Measurements from ENCODE around the gene PTGES3. TPM values are rescaled to one million over a fixed set of nuclear protein-coding genes. Genes with fewer than 3 reads are reported as not detected.
A peak's percentile ranks its signal among the peaks of the same experiment; 100 is the strongest.

The PTGES3 gene
- polyA plus RNA-seq, 3 donors, result 46.1 to 232 (median 187) TPM

DNA sequence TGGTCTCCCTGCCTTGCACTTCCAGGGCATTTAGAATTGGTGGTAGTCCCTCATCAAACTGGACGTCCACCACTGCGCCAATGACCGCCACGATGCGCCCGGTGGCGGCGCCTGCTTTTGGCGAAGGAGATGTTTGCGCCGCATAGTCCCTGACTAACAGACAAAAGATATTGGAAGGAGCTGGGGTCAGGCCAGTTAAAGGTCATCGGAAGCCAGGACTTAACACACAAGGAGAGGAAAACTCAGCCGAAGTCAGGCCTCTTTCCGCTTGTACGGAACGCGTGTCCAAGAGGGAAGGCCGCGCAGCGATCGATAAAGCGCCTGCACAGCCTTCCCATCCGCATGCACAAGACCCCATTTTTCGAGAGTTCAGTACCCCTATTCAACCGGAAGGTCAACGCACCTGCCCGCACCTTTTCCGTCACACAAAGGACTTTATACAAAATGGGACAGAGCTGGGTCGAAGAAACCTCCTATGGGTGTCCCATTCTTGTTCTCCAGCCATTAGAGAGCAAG is 42.8 kb downstream of the PTGES3 start:
- TF ChIP-seq, protein P1, sequence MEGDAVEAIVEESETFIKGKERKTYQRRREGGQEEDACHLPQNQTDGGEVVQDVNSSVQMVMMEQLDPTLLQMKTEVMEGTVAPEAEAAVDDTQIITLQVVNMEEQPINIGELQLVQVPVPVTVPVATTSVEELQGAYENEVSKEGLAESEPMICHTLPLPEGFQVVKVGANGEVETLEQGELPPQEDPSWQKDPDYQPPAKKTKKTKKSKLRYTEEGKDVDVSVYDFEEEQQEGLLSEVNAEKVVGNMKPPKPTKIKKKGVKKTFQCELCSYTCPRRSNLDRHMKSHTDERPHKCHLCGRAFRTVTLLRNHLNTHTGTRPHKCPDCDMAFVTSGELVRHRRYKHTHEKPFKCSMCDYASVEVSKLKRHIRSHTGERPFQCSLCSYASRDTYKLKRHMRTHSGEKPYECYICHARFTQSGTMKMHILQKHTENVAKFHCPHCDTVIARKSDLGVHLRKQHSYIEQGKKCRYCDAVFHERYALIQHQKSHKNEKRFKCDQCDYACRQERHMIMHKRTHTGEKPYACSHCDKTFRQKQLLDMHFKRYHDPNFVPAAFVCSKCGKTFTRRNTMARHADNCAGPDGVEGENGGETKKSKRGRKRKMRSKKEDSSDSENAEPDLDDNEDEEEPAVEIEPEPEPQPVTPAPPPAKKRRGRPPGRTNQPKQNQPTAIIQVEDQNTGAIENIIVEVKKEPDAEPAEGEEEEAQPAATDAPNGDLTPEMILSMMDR (IDR thresholded peaks at IDR 0.05), result no peak
- Histone ChIP-seq H4K20me1 (ENCODE audit: insufficient read depth, low read length) (peaks cover 40% of the 10 kb centered on the region), H3K36me3 (replicated peaks in 1 of 2; ENCODE audit: control insufficient read depth in 1 of 2, insufficient read depth in 2 of 2, low read length in 2 of 2) (peaks cover 39 to 40% of the 10 kb centered on the region in 2 donors), H3K9ac (ENCODE audit: insufficient read depth, low read length, poor library complexity, severe bottlenecking) (peak overlapping the region; percentile 92), H3K4me1 (ENCODE audit: control insufficient read depth in 1 of 2, insufficient read depth in 2 of 2, low read length in 2 of 2) (peaks cover 27 to 38% of the 10 kb centered on the region in 2 donors), H3K9me3 (replicated peaks in 1 of 2; ENCODE audit: control insufficient read depth in 1 of 2, insufficient read depth in 1 of 2, low read length in 2 of 2) (no peaks in the 10 kb centered on the region), H3K27ac (ENCODE audit: low read depth in 1 of 2, low read length in 2 of 2) (peak overlapping the region; percentile 72 to 94), H2AFZ (ENCODE audit: insufficient read depth, low read depth, low read length, poor library complexity, severe bottlenecking) (peak overlapping the region; percentile 71), H3K79me2 (ENCODE audit: insufficient read depth, low read length) (peaks cover 56% of the 10 kb centered on the region), H3K4me2 (replicated peaks; ENCODE audit: extremely low read depth, low read length, poor library complexity, severe bottlenecking) (peak overlapping the region; percentile 91), H3K4me3 (replicated peaks in 1 of 3; ENCODE audit: low read depth in 2 of 3, low read length in 3 of 3) (peak overlapping the region; percentile 86 to 94 (median 91)), H3K27me3 (ENCODE audit: control insufficient read depth in 2 of 2, insufficient read depth in 2 of 2, low read length in 2 of 2) (no peaks in the 10 kb centered on the region)
- Mint-ChIP-seq H3K4me1 (peaks cover 31% of the 10 kb centered on the region), H3K36me3 (peaks cover 34 to 41% of the 10 kb centered on the region in 2 donors), H3K27me3 (ENCODE audit: low read depth in 3 of 3) (peaks cover 0 to 3% (median 3%) of the 10 kb centered on the region in 3 donors), H3K4me3 (peak overlapping the region; percentile 97 to 99), H3K27ac (peak overlapping the region; percentile 93 to 99 (median 96)), H3K9me3 (no peaks in the 10 kb centered on the region)
- WGBS (ENCODE audit: insufficient coverage), result 0% methylated on average over 23 of the region's 29 CpGs
- intact Hi-C loops (cut with micrococcal nuclease), result loop anchor here (5.0 to 10.0 kb wide), 3 partner anchors 42 to 80 kb away; partner anchors contain the start of genes PTGES3 (in 2 of the 2) and NACA (in 1 of the 2)
- peak in 1 of 3 donors; percentile 12 for DNase-seq

DNA sequence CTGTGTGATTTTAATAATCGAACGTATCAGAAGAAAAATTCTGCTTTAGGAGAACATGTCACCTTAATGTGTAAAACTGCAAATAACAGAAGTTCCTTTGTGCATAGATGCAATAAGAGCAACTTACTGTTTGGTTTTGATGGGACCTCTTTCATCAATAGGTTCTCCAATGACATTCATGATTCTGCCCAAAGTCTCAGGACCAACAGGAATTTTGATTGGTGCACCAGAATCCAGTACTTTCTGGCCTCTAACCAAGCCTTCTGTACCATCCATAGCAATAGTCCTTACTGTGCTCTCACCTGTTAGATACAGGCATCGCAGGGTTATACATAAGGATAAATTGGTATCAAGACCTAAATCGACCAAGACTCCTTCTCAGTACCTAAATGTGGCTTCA is 43.4 kb downstream of the PTGES3 start:
- H3K4me2 ChIP-seq (replicated peaks; ENCODE audit: extremely low read depth, low read length, poor library complexity, severe bottlenecking), result peak overlapping the region; percentile 91
- H3K9ac ChIP-seq (ENCODE audit: insufficient read depth, low read length, poor library complexity, severe bottlenecking), result peak overlapping the region; percentile 92
- peaks cover 27 to 38% of the 10 kb centered on the region in 2 donors for H3K4me1 ChIP-seq (ENCODE audit: control insufficient read depth in 1 of 2, insufficient read depth in 2 of 2, low read length in 2 of 2)
- TF ChIP-seq, protein P1 (IDR thresholded peaks at IDR 0.05), result no peak
- intact Hi-C loops (cut with micrococcal nuclease), result loop anchor here (5.0 to 10.0 kb wide), 3 partner anchors 43 to 80 kb away; partner anchors contain the start of genes PTGES3 (in 2 of the 2) and NACA (in 1 of the 2)
- H3K9me3 ChIP-seq (replicated peaks in 1 of 2; ENCODE audit: control insufficient read depth in 1 of 2, insufficient read depth in 1 of 2, low read length in 2 of 2), result no peaks in the 10 kb centered on the region
- peak overlapping the region; percentile 86 to 94 (median 91) for H3K4me3 ChIP-seq (replicated peaks in 1 of 3; ENCODE audit: low read depth in 2 of 3, low read length in 3 of 3)
- peaks cover 61% of the 10 kb centered on the region for H3K79me2 ChIP-seq (ENCODE audit: insufficient read depth, low read length)
- peaks cover 45% of the 10 kb centered on the region in 2 donors for H3K36me3 ChIP-seq (replicated peaks in 1 of 2; ENCODE audit: control insufficient read depth in 1 of 2, insufficient read depth in 2 of 2, low read length in 2 of 2)
- Mint-ChIP-seq H3K4me1 (peaks cover 31% of the 10 kb centered on the region), H3K4me3 (peak overlapping the region; percentile 97 to 99), H3K27me3 (ENCODE audit: low read depth in 3 of 3) (peaks cover 0 to 3% (median 2%) of the 10 kb centered on the region in 3 donors), H3K27ac (peak overlapping the region in 6 of 7 donors; percentile 93 to 99 (median 96)), H3K36me3 (peaks cover 40 to 44% of the 10 kb centered on the region in 2 donors), H3K9me3 (no peaks in the 10 kb centered on the region)
- H3K27me3 ChIP-seq (ENCODE audit: control insufficient read depth in 2 of 2, insufficient read depth in 2 of 2, low read length in 2 of 2), result no peaks in the 10 kb centered on the region
- H2AFZ ChIP-seq (ENCODE audit: insufficient read depth, low read depth, low read length, poor library complexity, severe bottlenecking), result peak overlapping the region; percentile 71
- no peak for DNase-seq
- peaks cover 46% of the 10 kb centered on the region for H4K20me1 ChIP-seq (ENCODE audit: insufficient read depth, low read length)
- peak overlapping the region in 1 of 2 donors; percentile 94 for H3K27ac ChIP-seq (ENCODE audit: low read depth in 1 of 2, low read length in 2 of 2)
- 80% methylated on average over 2 of the region's 4 CpGs for WGBS (ENCODE audit: insufficient coverage)
